Measurements from ENCODE around the gene C22orf31.

DNA sequence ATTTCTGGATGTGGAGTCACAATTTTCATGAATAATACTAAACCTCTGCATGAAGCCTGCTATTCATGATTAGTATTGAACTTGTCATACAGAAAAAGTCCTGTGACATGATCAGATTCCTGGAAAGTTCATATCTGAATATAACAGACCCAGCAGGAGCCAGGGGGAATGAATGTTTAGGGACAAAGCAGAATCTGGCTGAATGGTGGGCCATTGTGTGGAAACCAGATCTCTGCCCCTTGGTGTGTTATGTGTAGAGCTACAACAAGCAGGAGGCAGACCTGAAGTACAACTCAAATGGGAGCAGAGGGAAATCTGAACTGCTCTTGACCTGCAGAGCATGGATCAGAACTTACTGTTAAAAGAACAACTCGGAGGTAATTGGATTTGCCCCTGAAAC lies 41.5 kb upstream of the C22orf31 start:
- TF ChIP-seq, protein P1, sequence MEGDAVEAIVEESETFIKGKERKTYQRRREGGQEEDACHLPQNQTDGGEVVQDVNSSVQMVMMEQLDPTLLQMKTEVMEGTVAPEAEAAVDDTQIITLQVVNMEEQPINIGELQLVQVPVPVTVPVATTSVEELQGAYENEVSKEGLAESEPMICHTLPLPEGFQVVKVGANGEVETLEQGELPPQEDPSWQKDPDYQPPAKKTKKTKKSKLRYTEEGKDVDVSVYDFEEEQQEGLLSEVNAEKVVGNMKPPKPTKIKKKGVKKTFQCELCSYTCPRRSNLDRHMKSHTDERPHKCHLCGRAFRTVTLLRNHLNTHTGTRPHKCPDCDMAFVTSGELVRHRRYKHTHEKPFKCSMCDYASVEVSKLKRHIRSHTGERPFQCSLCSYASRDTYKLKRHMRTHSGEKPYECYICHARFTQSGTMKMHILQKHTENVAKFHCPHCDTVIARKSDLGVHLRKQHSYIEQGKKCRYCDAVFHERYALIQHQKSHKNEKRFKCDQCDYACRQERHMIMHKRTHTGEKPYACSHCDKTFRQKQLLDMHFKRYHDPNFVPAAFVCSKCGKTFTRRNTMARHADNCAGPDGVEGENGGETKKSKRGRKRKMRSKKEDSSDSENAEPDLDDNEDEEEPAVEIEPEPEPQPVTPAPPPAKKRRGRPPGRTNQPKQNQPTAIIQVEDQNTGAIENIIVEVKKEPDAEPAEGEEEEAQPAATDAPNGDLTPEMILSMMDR (conservative IDR thresholded peaks at IDR 0.05; ENCODE audit: low read depth in 2 of 2) = no peak
- TF ChIP-seq, protein P2, sequence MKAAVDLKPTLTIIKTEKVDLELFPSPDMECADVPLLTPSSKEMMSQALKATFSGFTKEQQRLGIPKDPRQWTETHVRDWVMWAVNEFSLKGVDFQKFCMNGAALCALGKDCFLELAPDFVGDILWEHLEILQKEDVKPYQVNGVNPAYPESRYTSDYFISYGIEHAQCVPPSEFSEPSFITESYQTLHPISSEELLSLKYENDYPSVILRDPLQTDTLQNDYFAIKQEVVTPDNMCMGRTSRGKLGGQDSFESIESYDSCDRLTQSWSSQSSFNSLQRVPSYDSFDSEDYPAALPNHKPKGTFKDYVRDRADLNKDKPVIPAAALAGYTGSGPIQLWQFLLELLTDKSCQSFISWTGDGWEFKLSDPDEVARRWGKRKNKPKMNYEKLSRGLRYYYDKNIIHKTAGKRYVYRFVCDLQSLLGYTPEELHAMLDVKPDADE (IDR thresholded peaks at IDR 0.05) = no peak
- TF ChIP-seq POLR2AphosphoS5 (IDR thresholded peaks at IDR 0.05; ENCODE audit: low read depth) = no peak
- no peak for TF ChIP-seq EZH2 (IDR thresholded peaks at IDR 0.05; ENCODE audit: low read depth, unreplicated experiment)
- TF ChIP-seq, protein P3, sequence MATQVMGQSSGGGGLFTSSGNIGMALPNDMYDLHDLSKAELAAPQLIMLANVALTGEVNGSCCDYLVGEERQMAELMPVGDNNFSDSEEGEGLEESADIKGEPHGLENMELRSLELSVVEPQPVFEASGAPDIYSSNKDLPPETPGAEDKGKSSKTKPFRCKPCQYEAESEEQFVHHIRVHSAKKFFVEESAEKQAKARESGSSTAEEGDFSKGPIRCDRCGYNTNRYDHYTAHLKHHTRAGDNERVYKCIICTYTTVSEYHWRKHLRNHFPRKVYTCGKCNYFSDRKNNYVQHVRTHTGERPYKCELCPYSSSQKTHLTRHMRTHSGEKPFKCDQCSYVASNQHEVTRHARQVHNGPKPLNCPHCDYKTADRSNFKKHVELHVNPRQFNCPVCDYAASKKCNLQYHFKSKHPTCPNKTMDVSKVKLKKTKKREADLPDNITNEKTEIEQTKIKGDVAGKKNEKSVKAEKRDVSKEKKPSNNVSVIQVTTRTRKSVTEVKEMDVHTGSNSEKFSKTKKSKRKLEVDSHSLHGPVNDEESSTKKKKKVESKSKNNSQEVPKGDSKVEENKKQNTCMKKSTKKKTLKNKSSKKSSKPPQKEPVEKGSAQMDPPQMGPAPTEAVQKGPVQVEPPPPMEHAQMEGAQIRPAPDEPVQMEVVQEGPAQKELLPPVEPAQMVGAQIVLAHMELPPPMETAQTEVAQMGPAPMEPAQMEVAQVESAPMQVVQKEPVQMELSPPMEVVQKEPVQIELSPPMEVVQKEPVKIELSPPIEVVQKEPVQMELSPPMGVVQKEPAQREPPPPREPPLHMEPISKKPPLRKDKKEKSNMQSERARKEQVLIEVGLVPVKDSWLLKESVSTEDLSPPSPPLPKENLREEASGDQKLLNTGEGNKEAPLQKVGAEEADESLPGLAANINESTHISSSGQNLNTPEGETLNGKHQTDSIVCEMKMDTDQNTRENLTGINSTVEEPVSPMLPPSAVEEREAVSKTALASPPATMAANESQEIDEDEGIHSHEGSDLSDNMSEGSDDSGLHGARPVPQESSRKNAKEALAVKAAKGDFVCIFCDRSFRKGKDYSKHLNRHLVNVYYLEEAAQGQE (IDR thresholded peaks at IDR 0.05; ENCODE audit: unreplicated experiment) = no peak
- no peak for TF ChIP-seq JUNB (IDR thresholded peaks at IDR 0.05; ENCODE audit: unreplicated experiment)
- no peak for TF ChIP-seq CREB1 (CRISPR knock-in tag; IDR thresholded peaks at IDR 0.05; ENCODE audit: low read depth)
- TF ChIP-seq EZH2phosphoT487 (IDR thresholded peaks at IDR 0.05; ENCODE audit: unreplicated experiment) = no peak
